HG03175 (cell line): Measurements from ENCODE around the gene WDR33.

ENCODE experiments used
- ATAC-seq: cut with Tn5 transposase; IDR thresholded peaks from one replicate; pipeline ENCODE4 v1.9.1; 2021; ENCODE audit warnings: mild to moderate bottlenecking, moderate library complexity; ENCODE audit not compliant: unreplicated experiment

Gene WDR33

GRCh38 chr2:127769587-127769986 is 41.4 kb downstream of the WDR33 start:
- ATAC-seq, result no peak

- no peak for ATAC-seq
Measured at GRCh38 chr2:127768775-127769479, 42.0 kb downstream of the WDR33 start.

GRCh38 chr2:127763776-127764175 is 47.2 kb downstream of the WDR33 start:
- no peak for ATAC-seq

GRCh38 chr2:127762846-127763245 is 48.1 kb downstream of the WDR33 start:
- ATAC-seq, result no peak

GRCh38 chr2:127762441-127762840 is 48.5 kb downstream of the WDR33 start:
- ATAC-seq, result no peak

DNA sequence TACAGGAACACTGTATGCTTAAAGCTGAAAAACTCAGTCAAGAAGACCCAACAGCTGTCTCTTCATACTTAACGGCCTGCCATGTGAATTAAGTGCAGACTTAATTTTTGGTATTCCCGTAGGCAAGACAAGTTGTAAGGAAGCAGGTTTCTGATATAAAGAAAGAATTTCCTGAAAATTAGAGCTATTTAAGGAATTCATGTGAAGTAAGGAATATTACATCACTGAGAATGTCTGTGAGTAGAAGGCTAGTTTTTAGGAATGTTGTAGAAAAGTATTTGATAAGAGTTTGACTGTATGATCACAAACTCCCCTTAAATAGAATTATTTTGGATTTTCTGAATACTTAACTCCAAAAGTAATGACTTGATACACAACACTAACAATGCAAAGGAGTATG is 51.0 kb downstream of the WDR33 start:
- no peak for ATAC-seq

- no peak for ATAC-seq
Measured at GRCh38 chr2:127754186-127754585, 56.8 kb downstream of the WDR33 start.

DNA sequence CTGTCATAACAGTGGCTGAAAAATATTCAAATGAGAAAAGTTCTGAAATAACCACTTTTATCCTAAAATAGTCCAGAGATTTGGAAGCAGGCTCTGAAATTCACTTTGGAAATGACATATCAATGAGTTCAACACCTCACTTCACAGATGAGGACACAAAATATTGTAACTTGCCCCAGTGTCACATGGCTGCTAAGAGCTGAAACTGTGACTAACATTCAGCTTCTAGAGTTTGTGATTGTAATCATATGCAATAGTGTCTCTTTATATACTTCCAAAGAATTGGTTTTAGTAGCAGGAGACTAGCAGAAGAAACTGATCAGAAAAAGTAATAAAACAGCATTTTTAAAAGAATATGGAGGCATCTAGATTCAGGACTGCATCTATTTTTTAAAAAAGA is 57.6 kb downstream of the WDR33 start:
- no peak for ATAC-seq

GRCh38 chr2:127749537-127749936 is 61.4 kb downstream of the WDR33 start:
- ATAC-seq, result peak; percentile 99

- ATAC-seq, result no peak
Measured at GRCh38 chr2:127747621-127748020, 63.4 kb downstream of the WDR33 start.

DNA sequence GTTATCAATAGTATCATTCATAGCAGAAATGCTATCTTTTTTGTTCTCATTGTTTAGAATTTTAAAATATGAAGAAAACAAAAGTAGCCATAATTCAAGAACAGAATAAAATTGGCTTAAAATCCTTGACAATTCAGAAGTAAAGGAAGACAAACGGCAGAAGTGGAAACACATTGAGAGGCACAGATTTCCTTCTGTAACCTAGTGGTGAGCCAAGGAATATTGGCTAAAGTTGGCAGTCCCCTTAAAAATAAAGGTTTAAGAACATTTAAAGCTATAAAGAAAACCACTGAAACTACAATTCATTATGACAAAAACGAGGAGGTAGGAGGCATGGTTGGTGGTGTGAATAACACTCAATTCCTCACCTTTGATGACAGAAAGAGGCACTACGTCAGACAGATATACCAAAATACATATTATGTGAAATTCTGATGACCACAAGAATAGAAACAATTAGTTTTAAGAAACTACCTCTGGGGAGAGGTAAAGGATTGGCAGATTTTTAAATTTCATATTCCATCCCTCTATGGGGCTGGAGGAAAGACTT is 67.4 kb downstream of the WDR33 start:
- peak; percentile 61 for ATAC-seq

DNA sequence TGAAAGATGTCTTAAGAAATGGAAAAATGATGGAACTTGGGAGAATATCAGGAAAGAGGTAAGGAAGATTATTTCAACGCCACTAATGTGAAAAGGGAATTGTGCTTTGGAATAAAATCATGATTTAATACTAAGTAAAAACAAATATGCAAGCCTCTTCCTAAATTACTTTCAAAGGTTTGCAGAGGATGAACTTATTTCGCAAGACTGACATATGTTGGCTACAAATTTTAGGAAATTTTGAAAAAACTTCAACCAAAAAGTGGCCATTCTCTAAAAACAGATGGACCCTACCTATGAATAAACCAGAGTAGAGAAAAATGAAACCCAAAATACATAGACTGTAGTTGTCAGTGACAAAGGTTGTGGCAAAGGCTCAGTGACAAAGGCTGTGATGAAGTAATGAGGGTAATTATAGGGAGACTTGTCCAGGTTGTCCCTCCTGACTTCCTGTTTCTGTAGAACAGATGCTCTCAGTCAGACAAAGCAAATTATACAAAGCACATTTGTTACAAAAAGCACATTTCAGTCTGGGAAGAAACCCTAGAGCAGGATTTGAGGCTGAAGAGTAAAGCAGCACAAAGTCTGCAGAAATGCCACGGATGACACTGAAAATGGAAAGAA is 70.2 kb downstream of the WDR33 start:
- ATAC-seq, result no peak

GRCh38 chr2:127739800-127740199 is 71.2 kb downstream of the WDR33 start:
- no peak for ATAC-seq

DNA sequence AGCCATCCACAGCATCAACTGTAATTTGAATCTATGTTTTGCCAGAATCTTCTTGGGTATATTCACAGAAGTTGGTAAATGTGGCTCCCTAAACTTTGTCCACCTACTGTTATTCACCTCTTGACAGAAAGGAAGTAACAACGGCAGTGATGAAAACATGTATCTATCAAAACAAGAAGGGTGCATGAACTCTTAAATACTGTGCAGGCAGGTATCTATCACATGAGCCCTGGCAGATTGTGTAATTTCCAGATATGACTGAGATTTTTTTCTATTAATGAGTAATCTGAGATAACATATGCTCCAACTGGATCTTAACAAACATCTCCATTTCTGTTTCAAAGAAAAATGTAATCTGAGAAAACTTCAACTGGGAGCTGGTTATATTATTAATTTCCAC is 73.1 kb downstream of the WDR33 start:
- peak; percentile 28 for ATAC-seq

- ATAC-seq, result peak; percentile 76
Measured at GRCh38 chr2:127735537-127736399, 75.2 kb downstream of the WDR33 start.

GRCh38 chr2:127735044-127735443 is 75.9 kb downstream of the WDR33 start:
- ATAC-seq, result no peak

GRCh38 chr2:127733816-127734537 is 77.0 kb downstream of the WDR33 start:
- no peak for ATAC-seq

DNA sequence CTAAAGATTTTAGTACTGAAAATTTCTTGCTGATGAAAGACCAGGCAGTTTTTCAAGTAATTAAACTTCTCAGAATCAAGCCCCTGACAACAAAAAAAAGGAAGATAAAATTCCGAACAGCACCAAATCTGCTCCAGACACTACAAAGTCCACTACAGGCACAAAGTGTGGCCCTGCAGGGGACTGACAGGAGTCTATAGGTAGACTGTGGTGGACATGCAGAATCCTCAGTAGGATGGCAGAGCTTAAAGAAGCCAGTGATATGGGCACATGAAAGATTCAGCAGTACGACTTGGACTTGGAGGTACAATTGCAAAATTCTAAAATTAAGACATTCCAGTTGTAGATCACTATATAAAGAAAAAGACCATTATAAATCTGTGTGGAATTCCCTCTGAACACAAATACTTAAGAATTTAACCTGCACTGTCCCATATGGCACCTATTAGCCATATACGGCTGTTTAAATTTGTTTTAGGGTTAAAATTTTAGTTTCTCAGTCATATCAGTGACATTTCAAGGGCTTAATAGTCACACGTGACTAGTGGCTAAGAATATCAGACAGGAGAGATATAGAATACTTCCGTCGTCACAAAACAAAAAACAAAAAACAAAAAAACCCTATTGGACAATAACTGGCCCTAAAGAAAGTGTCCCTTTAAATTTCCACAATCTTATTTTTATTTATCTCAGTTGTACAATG is 77.7 kb downstream of the WDR33 start:
- ATAC-seq, result no peak

DNA sequence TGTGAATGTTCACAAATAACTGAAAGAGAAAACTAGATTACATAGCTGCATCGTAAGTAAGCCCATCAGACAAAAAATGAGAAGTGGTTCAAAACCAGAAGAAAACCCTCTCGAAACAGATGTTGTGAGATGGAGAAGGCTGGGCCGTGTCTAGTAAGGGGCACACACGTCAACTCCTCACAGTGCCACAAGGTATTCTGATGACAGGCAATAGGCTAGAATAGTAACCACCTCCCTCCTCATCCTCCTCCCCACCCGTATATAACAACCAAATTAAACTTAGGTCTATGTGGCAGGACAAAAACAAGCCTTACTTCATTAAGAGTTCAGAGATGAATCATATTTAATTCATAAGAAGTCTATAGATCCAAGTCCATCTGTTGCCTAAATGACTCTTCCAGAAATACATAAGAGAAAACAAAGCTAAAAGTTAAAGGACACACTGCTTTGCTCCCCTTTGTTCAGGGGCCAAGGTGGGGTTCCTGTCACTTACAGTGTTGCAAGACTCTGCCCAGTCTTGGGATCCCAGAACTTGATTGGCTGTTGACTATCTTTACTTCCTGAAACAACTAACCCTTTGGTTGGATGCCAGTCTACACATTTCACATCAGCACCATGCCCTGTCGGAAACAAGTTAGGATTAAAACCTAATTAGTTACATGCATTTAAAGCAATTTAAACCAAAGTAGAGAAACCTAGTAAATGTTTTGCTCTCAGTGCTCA is 84.7 kb downstream of the WDR33 start:
- no peak for ATAC-seq

- ATAC-seq, result no peak
Measured at GRCh38 chr2:127722807-127723206, 88.2 kb downstream of the WDR33 start.
